ENCODE measurements around the gene SLC50A1. TPM values are rescaled to one million over a fixed set of nuclear protein-coding genes. Genes with fewer than 3 reads are reported as not detected.

Gene SLC50A1
- total and polyA plus RNA-seq, 2 experiments from 2014 or later, result 88.6 to 111 TPM

- peak overlapping the region; percentile 74 for H3K27ac ChIP-seq
- no peak for DNase-seq (ENCODE audit: low spot score)
- H3K9me2 ChIP-seq (replicated peaks; ENCODE audit: insufficient read depth), result no peaks in the 10 kb centered on the region
- H3K4me1 ChIP-seq (ENCODE audit: insufficient read depth), result peaks cover 26% of the 10 kb centered on the region
- H3K79me2 ChIP-seq, result no peaks in the 10 kb centered on the region
- WGBS (ENCODE audit: low lambda C conversion rate, missing lambda C conversion rate), result 41% methylated on average over 6 of the region's 6 CpGs
- H3K36me3 ChIP-seq (replicated peaks; ENCODE audit: insufficient read depth, low read depth), result no peaks in the 10 kb centered on the region
- no peak overlapping the region for H3K4me3 ChIP-seq
- no peak overlapping the region for H2AFZ ChIP-seq
- H3K9me3 ChIP-seq (ENCODE audit: low read depth), result no peaks in the 10 kb centered on the region
- H3K4me2 ChIP-seq, result no peak overlapping the region
- TF ChIP-seq EZH2 (IDR thresholded peaks at IDR 0.05; ENCODE audit: borderline replicate concordance) (no peak), CTCF (IDR thresholded peaks at IDR 0.05; ENCODE audit: poor library complexity) (no peak), EZH2phosphoT487 (IDR thresholded peaks at IDR 0.05; ENCODE audit: low read depth, severe bottlenecking, unreplicated experiment) (no peak)
- no peaks in the 10 kb centered on the region for H3K27me3 ChIP-seq
- H4K20me1 ChIP-seq (ENCODE audit: insufficient read depth, poor library complexity, severe bottlenecking), result no peaks in the 10 kb centered on the region
Observed at GRCh38 chr1:155120253-155120652, 15.4 kb upstream of the SLC50A1 start.

GRCh38 chr1:155121249-155121648 is 14.4 kb upstream of the SLC50A1 start:
- H3K27me3 ChIP-seq, result no peaks in the 10 kb centered on the region
- WGBS (ENCODE audit: low lambda C conversion rate, missing lambda C conversion rate), result 81% methylated on average over 2 of the region's 2 CpGs
- H3K36me3 ChIP-seq (replicated peaks; ENCODE audit: insufficient read depth, low read depth), result no peaks in the 10 kb centered on the region
- no peaks in the 10 kb centered on the region for H3K9me3 ChIP-seq (ENCODE audit: low read depth)
- no peak overlapping the region for H3K4me3 ChIP-seq
- no peak for DNase-seq (ENCODE audit: low spot score)
- TF ChIP-seq EZH2 (IDR thresholded peaks at IDR 0.05; ENCODE audit: borderline replicate concordance) (no peak), CTCF (IDR thresholded peaks at IDR 0.05; ENCODE audit: poor library complexity) (no peak), EZH2phosphoT487 (IDR thresholded peaks at IDR 0.05; ENCODE audit: low read depth, severe bottlenecking, unreplicated experiment) (no peak)
- H2AFZ ChIP-seq, result no peak overlapping the region
- H3K27ac ChIP-seq, result peak overlapping the region; percentile 74
- no peaks in the 10 kb centered on the region for H3K79me2 ChIP-seq
- H3K9me2 ChIP-seq (replicated peaks; ENCODE audit: insufficient read depth), result no peaks in the 10 kb centered on the region
- no peak overlapping the region for H3K4me2 ChIP-seq
- no peaks in the 10 kb centered on the region for H4K20me1 ChIP-seq (ENCODE audit: insufficient read depth, poor library complexity, severe bottlenecking)
- peaks cover 35% of the 10 kb centered on the region for H3K4me1 ChIP-seq (ENCODE audit: insufficient read depth)

DNA sequence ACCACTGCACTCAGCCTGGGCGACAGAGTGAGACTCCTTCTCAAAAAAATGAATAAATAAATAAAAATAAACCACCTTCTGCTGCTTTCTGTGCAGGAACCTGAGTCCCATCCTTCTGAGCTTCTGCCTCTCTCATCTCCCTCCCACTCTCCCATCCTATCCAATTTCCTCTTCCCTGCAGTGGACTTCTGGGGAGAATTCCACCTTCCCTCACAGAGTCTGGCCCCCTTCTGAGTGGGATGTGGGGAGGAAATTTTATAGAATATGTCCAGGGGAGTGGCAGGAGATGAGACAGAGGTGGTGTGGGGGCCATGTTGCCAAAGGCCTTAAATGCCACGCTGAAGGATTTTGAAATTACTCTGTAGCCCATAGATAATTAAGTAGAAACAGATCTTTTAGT is 13.3 kb upstream of the SLC50A1 start:
- Histone ChIP-seq H3K4me2 (no peak overlapping the region), H2AFZ (no peak overlapping the region), H3K27me3 (no peaks in the 10 kb centered on the region), H3K36me3 (replicated peaks; ENCODE audit: insufficient read depth, low read depth) (no peaks in the 10 kb centered on the region), H3K9me3 (ENCODE audit: low read depth) (no peaks in the 10 kb centered on the region), H3K4me3 (no peak overlapping the region), H3K9me2 (replicated peaks; ENCODE audit: insufficient read depth) (no peaks in the 10 kb centered on the region), H3K4me1 (ENCODE audit: insufficient read depth) (peaks cover 41% of the 10 kb centered on the region), H4K20me1 (ENCODE audit: insufficient read depth, poor library complexity, severe bottlenecking) (no peaks in the 10 kb centered on the region), H3K27ac (no peak overlapping the region), H3K79me2 (no peaks in the 10 kb centered on the region)
- TF ChIP-seq CTCF (IDR thresholded peaks at IDR 0.05; ENCODE audit: poor library complexity), result no peak
- TF ChIP-seq EZH2 (IDR thresholded peaks at IDR 0.05; ENCODE audit: borderline replicate concordance), result no peak
- TF ChIP-seq EZH2phosphoT487 (IDR thresholded peaks at IDR 0.05; ENCODE audit: low read depth, severe bottlenecking, unreplicated experiment), result no peak
- 94% methylated on average over 2 of the region's 2 CpGs for WGBS (ENCODE audit: low lambda C conversion rate, missing lambda C conversion rate)
- DNase-seq (ENCODE audit: low spot score), result no peak

- H3K4me2 ChIP-seq, result peak overlapping the region; percentile 3
- H3K27ac ChIP-seq, result peak overlapping the region; percentile 97
- no peaks in the 10 kb centered on the region for H3K9me3 ChIP-seq (ENCODE audit: low read depth)
- WGBS (ENCODE audit: low lambda C conversion rate, missing lambda C conversion rate), result 46% methylated on average over 4 of the region's 4 CpGs
- H3K27me3 ChIP-seq, result no peaks in the 10 kb centered on the region
- no peak overlapping the region for H3K4me3 ChIP-seq
- DNase-seq (ENCODE audit: low spot score), result peak; percentile 50
- H3K36me3 ChIP-seq (replicated peaks; ENCODE audit: insufficient read depth, low read depth), result no peaks in the 10 kb centered on the region
- no peaks in the 10 kb centered on the region for H4K20me1 ChIP-seq (ENCODE audit: insufficient read depth, poor library complexity, severe bottlenecking)
- peaks cover 10% of the 10 kb centered on the region for H3K79me2 ChIP-seq
- H3K9me2 ChIP-seq (replicated peaks; ENCODE audit: insufficient read depth), result no peaks in the 10 kb centered on the region
- H2AFZ ChIP-seq, result no peak overlapping the region
- TF ChIP-seq CTCF (IDR thresholded peaks at IDR 0.05; ENCODE audit: poor library complexity), result no peak
- no peak for TF ChIP-seq EZH2phosphoT487 (IDR thresholded peaks at IDR 0.05; ENCODE audit: low read depth, severe bottlenecking, unreplicated experiment)
- no peak for TF ChIP-seq EZH2 (IDR thresholded peaks at IDR 0.05; ENCODE audit: borderline replicate concordance)
- H3K4me1 ChIP-seq (ENCODE audit: insufficient read depth), result peaks cover 41% of the 10 kb centered on the region
Observed at GRCh38 chr1:155123801-155124200, 11.9 kb upstream of the SLC50A1 start.
